ENCODE measurements around the gene BMP8A.

The BMP8A gene

DNA sequence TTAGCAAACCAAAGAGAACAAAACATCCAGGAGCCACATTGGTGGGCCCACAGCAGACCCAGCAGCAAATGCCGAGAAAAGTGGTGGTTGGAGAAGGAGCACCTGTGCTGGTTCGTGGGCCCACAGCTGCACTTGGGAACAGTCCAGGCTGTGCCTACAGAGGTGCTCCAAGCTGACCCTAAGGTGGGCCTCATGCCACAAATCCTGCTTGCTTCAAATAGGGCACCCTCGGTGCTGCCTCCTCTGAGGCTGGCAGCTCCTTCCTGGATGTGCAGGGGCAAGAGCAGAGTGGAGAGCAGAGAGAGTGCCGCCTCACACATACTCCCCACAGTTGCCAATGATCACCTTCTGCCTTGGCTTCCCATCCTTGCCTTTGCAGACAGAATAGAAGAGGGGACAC, 40.1 kb downstream of the BMP8A start:
- H3K4me3 ChIP-seq (ENCODE audit: low read length), result no peak overlapping the region
- TF ChIP-seq, protein P1, sequence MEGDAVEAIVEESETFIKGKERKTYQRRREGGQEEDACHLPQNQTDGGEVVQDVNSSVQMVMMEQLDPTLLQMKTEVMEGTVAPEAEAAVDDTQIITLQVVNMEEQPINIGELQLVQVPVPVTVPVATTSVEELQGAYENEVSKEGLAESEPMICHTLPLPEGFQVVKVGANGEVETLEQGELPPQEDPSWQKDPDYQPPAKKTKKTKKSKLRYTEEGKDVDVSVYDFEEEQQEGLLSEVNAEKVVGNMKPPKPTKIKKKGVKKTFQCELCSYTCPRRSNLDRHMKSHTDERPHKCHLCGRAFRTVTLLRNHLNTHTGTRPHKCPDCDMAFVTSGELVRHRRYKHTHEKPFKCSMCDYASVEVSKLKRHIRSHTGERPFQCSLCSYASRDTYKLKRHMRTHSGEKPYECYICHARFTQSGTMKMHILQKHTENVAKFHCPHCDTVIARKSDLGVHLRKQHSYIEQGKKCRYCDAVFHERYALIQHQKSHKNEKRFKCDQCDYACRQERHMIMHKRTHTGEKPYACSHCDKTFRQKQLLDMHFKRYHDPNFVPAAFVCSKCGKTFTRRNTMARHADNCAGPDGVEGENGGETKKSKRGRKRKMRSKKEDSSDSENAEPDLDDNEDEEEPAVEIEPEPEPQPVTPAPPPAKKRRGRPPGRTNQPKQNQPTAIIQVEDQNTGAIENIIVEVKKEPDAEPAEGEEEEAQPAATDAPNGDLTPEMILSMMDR (IDR thresholded peaks at IDR 0.05; ENCODE audit: insufficient read depth, low read depth, low read length, missing control alignments), result no peak
- DNase-seq (ENCODE audit: low read depth), result no peak

DNA sequence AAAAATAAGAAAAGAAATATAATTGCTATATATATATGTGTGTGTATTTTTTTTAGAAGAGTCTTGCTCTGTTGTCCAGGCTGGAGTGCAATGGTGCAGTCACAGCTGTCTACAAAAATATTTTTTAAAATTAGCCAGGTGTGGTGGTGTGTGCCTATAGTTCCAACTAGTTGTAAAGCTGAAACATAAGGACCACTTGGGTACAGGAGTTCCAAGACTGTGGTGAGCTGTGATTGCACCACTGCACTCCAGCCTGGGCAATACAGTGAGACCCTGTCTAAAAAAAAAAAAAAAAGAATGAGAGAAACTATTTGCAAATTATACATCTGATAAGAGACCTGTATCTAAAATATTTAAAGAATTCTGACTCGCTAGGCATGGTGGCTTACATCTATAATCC, 42.0 kb downstream of the BMP8A start:
- H3K4me3 ChIP-seq (ENCODE audit: low read length), result no peak overlapping the region
- TF ChIP-seq, protein P1 (IDR thresholded peaks at IDR 0.05; ENCODE audit: insufficient read depth, low read depth, low read length, missing control alignments), result no peak
- no peak for DNase-seq (ENCODE audit: low read depth)

DNA sequence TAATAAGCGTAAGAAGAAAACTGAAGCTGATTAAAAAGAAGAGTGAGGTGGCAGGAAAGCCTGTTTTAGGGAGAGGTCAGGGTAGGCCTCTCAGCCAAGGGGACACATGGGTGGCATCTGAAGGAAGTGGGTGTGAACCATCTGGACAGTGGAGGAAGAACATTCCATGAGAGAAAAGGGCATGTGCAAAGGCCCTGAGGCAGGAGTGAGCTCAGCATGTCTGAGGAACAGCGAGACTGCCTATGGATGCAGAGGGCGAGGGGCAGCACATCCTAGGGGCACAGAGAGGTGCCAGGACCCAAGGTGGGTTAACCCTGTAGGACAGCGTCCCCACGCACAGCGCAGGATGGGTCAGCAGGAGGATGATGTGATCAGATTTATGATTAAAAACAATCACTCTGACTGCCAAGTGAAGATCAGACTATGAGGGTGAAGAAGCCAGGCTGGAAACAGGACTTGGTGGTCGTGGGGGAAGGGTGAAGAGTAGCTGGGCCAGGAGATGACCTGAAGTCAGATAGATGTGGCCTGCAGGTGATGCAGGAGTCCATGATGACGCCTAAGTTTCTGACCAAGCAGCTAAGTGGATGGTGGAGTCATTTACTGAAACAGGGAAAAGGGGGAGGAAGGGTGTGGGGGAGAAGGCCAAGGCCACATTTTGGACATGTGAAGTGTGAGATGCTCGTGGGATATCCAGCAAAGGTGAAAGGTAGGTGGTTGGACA, 47.3 kb downstream of the BMP8A start:
- TF ChIP-seq, protein P1 (IDR thresholded peaks at IDR 0.05; ENCODE audit: insufficient read depth, low read depth, low read length, missing control alignments), result no peak
- no peak overlapping the region for H3K4me3 ChIP-seq (ENCODE audit: low read length)
- no peak for DNase-seq (ENCODE audit: low read depth)

DNA sequence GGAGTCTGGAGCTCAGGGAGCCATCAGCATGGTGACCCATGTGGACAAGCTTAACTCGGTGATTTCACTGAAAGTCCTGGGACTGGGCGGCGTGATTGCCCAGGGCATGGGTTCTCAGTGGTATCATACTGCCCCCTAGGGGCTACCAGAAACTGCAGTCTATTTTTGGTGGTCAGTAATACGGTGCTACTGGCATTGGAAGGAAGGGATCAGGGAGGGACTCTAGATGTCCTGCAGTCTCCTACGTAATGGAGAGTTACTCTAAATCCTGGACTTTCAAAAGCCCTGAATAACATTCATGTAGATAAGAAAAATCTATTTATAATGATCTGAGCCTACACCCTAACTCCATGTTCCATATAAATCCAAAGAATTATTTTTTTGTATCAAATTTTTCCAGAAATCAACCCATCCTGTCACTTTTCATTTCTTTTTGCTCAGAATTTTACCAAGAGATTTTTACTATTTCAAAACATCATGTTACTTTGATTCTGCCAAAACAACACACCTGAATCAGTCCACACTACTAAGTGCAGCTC, 47.9 kb downstream of the BMP8A start:
- TF ChIP-seq, protein P1 (IDR thresholded peaks at IDR 0.05; ENCODE audit: insufficient read depth, low read depth, low read length, missing control alignments), result peak; percentile 81
- H3K4me3 ChIP-seq (ENCODE audit: low read length), result no peak overlapping the region
- DNase-seq (ENCODE audit: low read depth), result peak; percentile 72

DNA sequence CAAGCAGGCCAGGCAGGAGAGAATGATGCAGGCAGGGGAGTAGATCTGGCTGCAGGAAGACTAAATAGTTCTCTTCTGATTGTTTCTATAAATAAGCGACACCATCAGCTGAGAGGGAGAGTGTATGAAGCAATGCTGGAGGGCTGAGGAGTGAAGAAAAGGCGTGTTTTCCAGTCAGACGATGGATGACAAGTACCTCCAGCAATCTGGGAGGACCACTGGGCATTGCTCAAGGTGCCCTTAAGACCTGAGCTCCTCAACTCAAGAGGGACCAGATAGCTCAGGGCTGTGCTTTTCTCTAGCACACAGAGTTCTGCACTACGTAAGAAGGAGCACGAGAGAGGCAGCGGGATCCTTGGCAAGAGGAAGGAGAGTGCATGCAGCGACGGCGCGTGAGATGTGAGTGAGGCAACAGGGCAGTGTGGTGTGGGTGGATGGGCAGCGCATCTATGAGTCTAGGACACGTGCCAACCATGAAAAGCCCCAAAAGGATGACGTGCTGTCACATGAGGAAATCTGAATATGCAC, 49.1 kb downstream of the BMP8A start:
- peak; percentile 81 for DNase-seq (ENCODE audit: low read depth)
- H3K4me3 ChIP-seq (ENCODE audit: low read length), result no peak overlapping the region
- TF ChIP-seq, protein P1 (IDR thresholded peaks at IDR 0.05; ENCODE audit: insufficient read depth, low read depth, low read length, missing control alignments), result no peak

DNA sequence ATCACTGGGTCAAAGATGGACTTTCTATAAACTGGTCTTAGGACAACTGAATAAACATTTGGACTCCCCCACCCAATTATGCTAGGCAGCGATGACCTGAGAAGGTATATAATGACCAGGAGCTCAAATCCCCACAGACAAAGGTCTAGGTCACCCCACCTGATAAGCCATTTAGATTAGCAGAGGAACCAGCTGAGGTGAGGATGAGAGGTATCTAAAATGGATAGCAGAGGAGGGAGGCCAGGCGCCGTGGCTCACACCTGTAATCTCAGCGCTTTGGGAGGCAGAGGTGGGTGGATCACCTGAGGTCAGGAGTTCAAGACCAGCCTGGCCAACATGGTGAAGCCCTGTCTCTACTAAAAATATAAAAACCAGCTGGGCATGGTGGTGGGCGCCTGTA, 51.5 kb downstream of the BMP8A start:
- TF ChIP-seq, protein P1 (IDR thresholded peaks at IDR 0.05; ENCODE audit: insufficient read depth, low read depth, low read length, missing control alignments), result no peak
- DNase-seq (ENCODE audit: low read depth), result no peak
- no peak overlapping the region for H3K4me3 ChIP-seq (ENCODE audit: low read length)
